ENCODE data around the gene CYTH2. TPM values are rescaled to one million over a fixed set of nuclear protein-coding genes. Genes with fewer than 3 reads are reported as not detected.

The CYTH2 gene
- total and polyA plus RNA-seq, 11 donors, result 12.3 to 55.3 (median 31.0) TPM

GRCh38 chr19:48524221-48524620 is 55.1 kb downstream of the CYTH2 start:
- peaks cover 0 to 48% (median 26%) of the 10 kb centered on the region in 12 donors for H3K9me3 ChIP-seq
- no peaks in the 10 kb centered on the region for H3K27me3 ChIP-seq
- TF ChIP-seq POLR2A (IDR thresholded peaks at IDR 0.05), result no peak
- TF ChIP-seq CTCF (IDR thresholded peaks at IDR 0.05), result no peak
- DNase-seq, result peak in 1 of 5 donors; percentile 3
- no peaks in the 10 kb centered on the region for H3K4me1 ChIP-seq
- intact Hi-C loops (cut with DNase I), result no loop called here
- 76 to 100% (median 82%) methylated on average over 2 of the region's 2 CpGs for WGBS, 4 donors
- no peaks in the 10 kb centered on the region for H3K36me3 ChIP-seq
- no peak overlapping the region for H3K27ac ChIP-seq
- no peak for ATAC-seq
- H3K4me3 ChIP-seq, result no peak overlapping the region

- Histone ChIP-seq H3K9me3 (peaks cover 0 to 53% (median 27%) of the 10 kb centered on the region in 12 donors), H3K4me3 (no peak overlapping the region), H3K27me3 (no peaks in the 10 kb centered on the region), H3K27ac (no peak overlapping the region), H3K4me1 (no peaks in the 10 kb centered on the region), H3K36me3 (no peaks in the 10 kb centered on the region)
- ATAC-seq (no peak), DNase-seq (peak in 1 of 5 donors; percentile 10)
- intact Hi-C loops (cut with DNase I), result no loop called here
- 90 to 95% (median 95%) methylated on average over 5 of the region's 5 CpGs for WGBS, 4 donors
- TF ChIP-seq CTCF (IDR thresholded peaks at IDR 0.05), result no peak
- TF ChIP-seq POLR2A (IDR thresholded peaks at IDR 0.05), result no peak
Observed at GRCh38 chr19:48524732-48525131, 55.6 kb downstream of the CYTH2 start.

GRCh38 chr19:48529156-48529555 is 60.0 kb downstream of the CYTH2 start:
- TF ChIP-seq CTCF (IDR thresholded peaks at IDR 0.05), result no peak
- no peak for TF ChIP-seq POLR2A (IDR thresholded peaks at IDR 0.05)
- ATAC-seq (no peak), DNase-seq (peak in 1 of 5 donors; percentile 7)
- 93 to 97% (median 95%) methylated on average over 4 of the region's 4 CpGs for WGBS, 4 donors
- Histone ChIP-seq H3K9me3 (peaks cover 0 to 51% (median 25%) of the 10 kb centered on the region in 12 donors), H3K27me3 (peaks cover 0 to 4% (median 0%) of the 10 kb centered on the region in 9 donors), H3K4me3 (no peak overlapping the region), H3K4me1 (no peaks in the 10 kb centered on the region), H3K27ac (no peak overlapping the region), H3K36me3 (no peaks in the 10 kb centered on the region)
- intact Hi-C loops (cut with DNase I), result no loop called here

- intact Hi-C loops (cut with DNase I), result no loop called here
- peaks cover 0 to 4% (median 0%) of the 10 kb centered on the region in 9 donors for H3K27me3 ChIP-seq
- H3K4me3 ChIP-seq, result no peak overlapping the region
- WGBS, 4 donors, result 62 to 71% (median 65%) methylated on average over 20 of the region's 20 CpGs
- peaks cover 0 to 42% (median 22%) of the 10 kb centered on the region in 12 donors for H3K9me3 ChIP-seq
- ATAC-seq (no peak), DNase-seq (peak in 1 of 5 donors; percentile 13)
- no peaks in the 10 kb centered on the region for H3K4me1 ChIP-seq
- H3K27ac ChIP-seq, result no peak overlapping the region
- H3K36me3 ChIP-seq, result no peaks in the 10 kb centered on the region
- TF ChIP-seq POLR2A (IDR thresholded peaks at IDR 0.05), result no peak
- no peak for TF ChIP-seq CTCF (IDR thresholded peaks at IDR 0.05)
Observed at GRCh38 chr19:48530066-48530720, 61.0 kb downstream of the CYTH2 start.
